Activated CD4-positive, alpha-beta T cell treated with anti-CD3 and anti-CD28 coated beads for 36 hours (primary cell): ENCODE results near the gene ATP1A3. TPM values are rescaled to one million over a fixed set of nuclear protein-coding genes. Genes with fewer than 3 reads are reported as not detected.
A peak's percentile ranks its signal among the peaks of the same experiment; 100 is the strongest.

Experiments
- ATAC-seq: fragments of 200-7000 bp; cut with Tn5 transposase; one replicate; pipeline ENCODE4 v1.10.0; 2021; ENCODE audit warnings: mild to moderate bottlenecking, moderate library complexity
- CTCF ChIA-PET: fragments of 350-600 bp; sonication (Branson Sonifier 250); formaldehyde crosslinking; loops from one replicate; lab custom pipeline; 2021; ENCODE audit warnings: antibody characterized with exemption; lab: Charles Lee
- POLR2A ChIA-PET: fragments of 350-600 bp; sonication (Branson Sonifier 250); formaldehyde crosslinking; loops from one replicate; lab custom pipeline; 2021; ENCODE audit warnings: antibody characterized with exemption, inconsistent platforms; lab: Charles Lee
- DNase-seq: peaks from one replicate; pipeline ENCODE4 v3.0.0-alpha.2; 2020
- H3K27ac Mint-ChIP-seq: one replicate; pipeline ENCODE4 v1.8.0; 2021; ENCODE audit warnings: mixed read lengths
- H3K27me3 Mint-ChIP-seq: one replicate; pipeline ENCODE4 v1.8.0; 2021; ENCODE audit warnings: mixed read lengths
- H3K36me3 Mint-ChIP-seq: one replicate; pipeline ENCODE4 v1.8.0; 2021; ENCODE audit warnings: low read depth, mixed read lengths
- H3K4me1 Mint-ChIP-seq: one replicate; pipeline ENCODE4 v1.8.0; 2021; ENCODE audit warnings: mixed read lengths
- H3K4me3 Mint-ChIP-seq: one replicate; pipeline ENCODE4 v1.8.0; 2021; ENCODE audit warnings: mild to moderate bottlenecking, moderate library complexity, mixed read lengths
- H3K9me3 Mint-ChIP-seq: one replicate; pipeline ENCODE4 v1.8.0; 2021; ENCODE audit warnings: low read depth, mixed read lengths
- intact Hi-C, 2 experiments: fragments of 100-400 bp; cut with DNase I in 1 of 2; cut with micrococcal nuclease in 1 of 2; formaldehyde crosslinking; loops; one replicate each; pipeline versions ENCODE4 v1.14.2 to v1.15.1; 2022 to 2024; cut with DNase I, micrococcal nuclease
- total RNA-seq, 2 experiments: library from RNA; stranded (reverse); gene quantifications; one replicate each; pipeline ENCODE4 v1.2.3, GENCODE V29; 2021

ATP1A3 gene
- total RNA-seq, 2 experiments from 2014 or later, result 1.8 TPM

GRCh38 chr19:41926763-41927496 is 67.1 kb downstream of the ATP1A3 start:
- intact Hi-C loops, result loop anchor here in 1 of 2 experiments (5.0 kb wide), 1 partner anchor 40 kb away; no protein-coding TSS in a partner anchor
- no peak overlapping the region for H3K27ac Mint-ChIP-seq
- DNase-seq, result peak; percentile 5
- no peak overlapping the region for H3K4me3 Mint-ChIP-seq
- no peak for ATAC-seq
- H3K36me3 Mint-ChIP-seq, result no peaks in the 10 kb centered on the region
- CTCF ChIA-PET, result interaction anchor here (1.4 to 1.5 kb wide), 2 partner anchors 24 to 54 kb away, joined by 3 to 4 read pairs; no protein-coding TSS in a partner anchor
- peaks cover 9% of the 10 kb centered on the region for H3K27me3 Mint-ChIP-seq
- peaks cover 29% of the 10 kb centered on the region for H3K4me1 Mint-ChIP-seq
- POLR2A ChIA-PET, result no interaction called here
- H3K9me3 Mint-ChIP-seq, result no peaks in the 10 kb centered on the region

DNA sequence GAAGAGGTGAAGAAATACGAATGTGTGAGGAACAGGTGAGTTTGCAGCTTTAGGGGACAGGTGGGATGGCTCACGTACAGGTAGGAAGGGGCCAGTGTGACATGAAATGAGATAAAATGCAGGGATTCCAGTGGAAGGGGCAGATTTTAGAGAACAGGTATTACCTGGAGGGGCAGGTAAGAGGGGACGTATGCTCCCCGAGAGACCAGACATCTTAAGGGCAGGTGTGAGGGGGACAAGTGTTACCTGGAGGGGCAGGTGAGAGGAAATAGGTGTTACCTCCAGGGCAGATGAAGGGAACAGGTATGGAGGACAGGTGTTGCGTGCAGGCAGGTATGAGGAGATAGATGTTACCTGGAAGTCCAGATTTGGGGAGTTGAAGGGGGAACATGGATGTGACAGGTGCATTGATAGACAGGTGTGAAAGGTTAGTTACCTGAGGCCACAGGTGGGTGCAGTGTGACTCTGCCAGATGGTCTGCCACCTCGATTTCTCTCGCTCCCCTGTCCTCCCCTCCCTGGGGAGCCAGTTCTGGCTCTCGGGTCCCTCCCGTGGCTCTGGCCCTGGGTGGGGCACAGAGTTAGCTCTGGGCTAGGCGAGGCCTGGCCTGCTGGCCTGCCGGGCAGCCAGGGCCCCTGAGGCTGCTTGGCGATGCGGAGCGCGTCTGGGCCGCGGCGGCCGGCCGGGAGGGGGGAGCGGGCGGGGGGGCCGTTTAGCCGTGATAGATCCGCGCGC is 67.8 kb downstream of the ATP1A3 start:
- Mint-ChIP-seq H3K27ac (no peak overlapping the region), H3K36me3 (no peaks in the 10 kb centered on the region), H3K27me3 (peaks cover 11% of the 10 kb centered on the region), H3K9me3 (no peaks in the 10 kb centered on the region), H3K4me3 (no peak overlapping the region), H3K4me1 (peaks cover 32% of the 10 kb centered on the region)
- intact Hi-C loops, result loop anchor here in 1 of 2 experiments (5.0 kb wide), 1 partner anchor 39 kb away; no protein-coding TSS in a partner anchor
- ChIA-PET CTCF (no interaction called here), POLR2A (no interaction called here)
- no peak for DNase-seq
- ATAC-seq, result no peak

GRCh38 chr19:41925208-41926003 is 68.6 kb downstream of the ATP1A3 start:
- H3K4me1 Mint-ChIP-seq, result peaks cover 30% of the 10 kb centered on the region
- H3K27me3 Mint-ChIP-seq, result peaks cover 12% of the 10 kb centered on the region
- no peak overlapping the region for H3K4me3 Mint-ChIP-seq
- CTCF ChIA-PET, result interaction anchor here (0.9 kb wide), 1 partner anchor 34 kb away, joined by 3 read pairs; the partner anchor contains the start of gene RABAC1
- no peaks in the 10 kb centered on the region for H3K9me3 Mint-ChIP-seq
- no peak overlapping the region for H3K27ac Mint-ChIP-seq
- DNase-seq (peak; percentile 4), ATAC-seq (no peak)
- no peaks in the 10 kb centered on the region for H3K36me3 Mint-ChIP-seq
- POLR2A ChIA-PET, result no interaction called here
- intact Hi-C loops, result loop anchor here in 1 of 2 experiments (5.0 kb wide), 1 partner anchor 38 kb away; no protein-coding TSS in a partner anchor

GRCh38 chr19:41924151-41925145 is 69.6 kb downstream of the ATP1A3 start:
- H3K4me1 Mint-ChIP-seq, result peaks cover 25% of the 10 kb centered on the region
- no peaks in the 10 kb centered on the region for H3K9me3 Mint-ChIP-seq
- intact Hi-C loops, result loop anchor here in 1 of 2 experiments (5.0 kb wide), 1 partner anchor 37 kb away; no protein-coding TSS in a partner anchor
- no peak for DNase-seq
- no peak overlapping the region for H3K4me3 Mint-ChIP-seq
- no peaks in the 10 kb centered on the region for H3K36me3 Mint-ChIP-seq
- no peak for ATAC-seq
- CTCF ChIA-PET, result interaction anchor here (0.9 kb wide), 1 partner anchor 35 kb away, joined by 3 read pairs; the partner anchor contains the start of gene RABAC1
- no peak overlapping the region for H3K27ac Mint-ChIP-seq
- H3K27me3 Mint-ChIP-seq, result peaks cover 12% of the 10 kb centered on the region
- POLR2A ChIA-PET, result no interaction called here

DNA sequence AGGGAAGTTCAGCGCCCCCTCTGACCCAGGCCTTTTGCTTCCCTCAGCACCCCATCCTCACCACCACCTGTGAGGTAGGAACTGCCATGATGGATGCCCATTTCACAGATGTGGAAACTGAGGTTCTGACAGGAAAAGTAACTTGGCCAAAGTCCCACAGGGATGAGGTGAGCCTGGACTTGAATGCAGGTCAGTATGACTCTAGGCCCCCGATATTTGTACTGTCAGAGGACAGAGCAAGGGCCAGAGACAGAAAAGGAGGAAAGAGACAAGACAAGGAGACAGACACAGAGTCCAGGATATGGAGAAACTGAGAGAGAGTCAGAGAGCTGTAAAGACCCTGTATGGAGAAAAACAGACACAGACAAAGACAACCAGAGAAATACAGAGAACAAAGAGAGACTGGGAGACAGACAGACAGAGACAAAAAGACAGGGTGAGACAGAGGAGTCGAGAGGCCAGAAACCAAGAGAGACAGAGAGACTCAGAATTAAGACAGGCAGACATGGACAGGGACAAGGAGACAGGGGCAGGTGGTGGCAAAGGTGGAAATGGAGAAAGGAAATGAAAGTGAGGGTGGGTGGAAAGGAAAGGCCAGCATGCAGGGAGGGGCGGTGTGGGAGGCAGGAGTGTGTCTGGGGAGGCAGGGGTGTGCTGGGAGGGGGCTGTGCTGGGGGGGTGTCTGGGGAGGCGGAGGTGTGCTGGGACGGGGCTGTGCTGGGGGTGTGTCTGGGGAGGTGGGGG is 70.8 kb downstream of the ATP1A3 start:
- ChIA-PET CTCF (no interaction called here), POLR2A (no interaction called here)
- H3K36me3 Mint-ChIP-seq, result no peaks in the 10 kb centered on the region
- intact Hi-C loops, result no loop called here
- DNase-seq (no peak), ATAC-seq (no peak)
- H3K27me3 Mint-ChIP-seq, result peaks cover 12% of the 10 kb centered on the region
- H3K9me3 Mint-ChIP-seq, result no peaks in the 10 kb centered on the region
- H3K27ac Mint-ChIP-seq, result no peak overlapping the region
- H3K4me1 Mint-ChIP-seq, result peaks cover 18% of the 10 kb centered on the region
- no peak overlapping the region for H3K4me3 Mint-ChIP-seq

DNA sequence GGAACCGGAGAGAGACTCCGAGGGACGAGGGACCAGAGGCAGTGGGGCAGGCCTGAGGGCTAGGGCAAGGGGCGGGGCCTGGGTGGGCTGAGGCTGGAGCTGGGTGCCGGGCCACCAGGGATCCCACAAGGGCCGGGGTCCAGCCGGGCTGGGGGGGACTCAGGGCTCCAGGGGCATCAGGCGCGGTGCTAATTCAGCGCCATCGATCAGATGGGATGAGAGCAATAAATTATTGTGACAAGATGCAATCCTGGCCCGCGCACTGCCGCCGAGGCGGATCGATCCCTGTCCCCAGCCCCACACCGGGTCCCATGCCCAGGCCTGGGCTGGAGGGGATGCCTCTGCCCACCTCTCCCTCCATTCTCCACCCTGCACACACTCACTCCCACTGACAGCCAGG is 71.4 kb downstream of the ATP1A3 start:
- H3K27me3 Mint-ChIP-seq, result peaks cover 12% of the 10 kb centered on the region
- CTCF ChIA-PET, result interaction anchor here (0.7 kb wide), 1 partner anchor 12 kb away, joined by 3 read pairs; no protein-coding TSS in a partner anchor

GRCh38 chr19:41921577-41922576 is 72.2 kb downstream of the ATP1A3 start:
- intact Hi-C loops, result no loop called here
- Mint-ChIP-seq H3K4me3 (no peak overlapping the region), H3K4me1 (peaks cover 18% of the 10 kb centered on the region), H3K27me3 (peaks cover 12% of the 10 kb centered on the region), H3K9me3 (no peaks in the 10 kb centered on the region), H3K27ac (no peak overlapping the region), H3K36me3 (no peaks in the 10 kb centered on the region)
- no peak for ATAC-seq
- no peak for DNase-seq
- ChIA-PET POLR2A (interaction anchor here (0.6 kb wide), 1 partner anchor 23 kb away, joined by 3 read pairs; no protein-coding TSS in a partner anchor), CTCF (interaction anchor here (0.7 to 0.9 kb wide), 2 partner anchors 12 to 35 kb away, joined by 3 to 4 read pairs; no protein-coding TSS in a partner anchor)

More for the DNA sequence above, 71.4 kb downstream of the ATP1A3 start:
- intact Hi-C loops, result no loop called here
- Mint-ChIP-seq H3K9me3 (no peaks in the 10 kb centered on the region), H3K36me3 (no peaks in the 10 kb centered on the region), H3K4me3 (no peak overlapping the region), H3K4me1 (peaks cover 18% of the 10 kb centered on the region), H3K27ac (no peak overlapping the region)
- POLR2A ChIA-PET, result interaction anchor here (0.6 kb wide), 1 partner anchor 22 kb away, joined by 3 read pairs; no protein-coding TSS in a partner anchor
- DNase-seq (no peak), ATAC-seq (no peak)

DNA sequence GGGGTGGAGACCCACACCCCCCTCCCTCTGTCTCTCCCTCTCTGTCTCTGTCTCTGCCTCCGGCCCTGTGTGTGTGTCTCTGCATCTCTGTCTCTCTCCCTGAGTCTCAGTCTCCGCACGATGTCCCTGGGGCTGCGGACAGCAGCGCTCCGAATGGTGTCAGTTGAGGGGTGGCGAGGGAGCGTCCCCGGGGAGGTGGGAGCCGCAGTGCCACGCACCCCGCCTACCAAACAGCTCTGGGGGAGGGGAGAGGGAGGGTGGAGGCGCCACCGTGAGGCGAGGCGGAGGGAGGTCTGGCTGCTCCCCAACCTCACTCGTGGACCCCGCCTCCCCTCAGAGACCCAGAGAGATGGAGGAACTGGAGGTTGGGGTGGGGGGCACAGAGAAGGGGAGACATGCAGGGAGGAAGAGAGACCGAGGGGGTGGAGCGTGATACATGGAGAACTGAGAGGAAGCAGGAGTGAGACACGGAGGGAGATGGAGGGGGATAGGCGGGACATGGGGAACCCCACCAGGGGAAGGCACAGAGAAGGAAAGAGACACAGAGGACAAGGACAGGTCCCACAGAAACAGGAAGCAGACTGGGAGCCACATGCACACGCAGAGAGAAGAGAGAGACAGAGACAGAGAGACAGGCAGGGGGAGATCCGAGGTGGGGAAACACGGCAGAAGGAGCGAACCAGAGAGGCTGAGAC is 73.0 kb downstream of the ATP1A3 start:
- ChIA-PET CTCF (interaction anchor here (0.9 kb wide), 1 partner anchor 34 kb away, joined by 4 read pairs; no protein-coding TSS in a partner anchor), POLR2A (no interaction called here)
- Mint-ChIP-seq H3K27me3 (peaks cover 12% of the 10 kb centered on the region), H3K9me3 (no peaks in the 10 kb centered on the region), H3K36me3 (no peaks in the 10 kb centered on the region), H3K27ac (no peak overlapping the region), H3K4me3 (no peak overlapping the region), H3K4me1 (peaks cover 18% of the 10 kb centered on the region)
- peak; percentile 23 for ATAC-seq
- intact Hi-C loops, result no loop called here
- no peak for DNase-seq
